Measurements from ENCODE around the gene MRPL24.

MRPL24 gene

DNA sequence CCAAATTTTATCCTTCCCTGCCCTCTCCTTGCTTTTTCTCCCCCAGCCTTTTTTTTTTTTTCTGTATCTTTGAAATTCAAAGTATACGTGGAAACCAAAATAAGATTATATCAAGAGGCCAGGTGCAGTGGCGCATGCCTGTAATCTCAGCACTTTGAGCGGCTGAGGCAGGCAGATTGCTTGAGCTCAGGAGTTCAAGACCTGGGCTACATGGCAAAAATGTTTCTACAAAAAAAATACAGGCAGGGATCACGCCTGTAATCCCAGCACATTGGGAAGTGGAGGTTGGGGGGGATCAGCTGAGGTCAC lies 19.9 kb upstream of the MRPL24 start:
- TF ChIP-seq FOXP2 (optimal IDR thresholded peaks at IDR 0.05; ENCODE audit: borderline replicate concordance, extremely low read depth, extremely low read length, insufficient read depth) (no peak), SIN3A (IDR thresholded peaks at IDR 0.05; ENCODE audit: borderline replicate concordance, insufficient read depth, low read length) (no peak), POLR2AphosphoS5 (IDR thresholded peaks at IDR 0.05; ENCODE audit: low read depth, low read length) (no peak), TAF1 (IDR thresholded peaks at IDR 0.05; ENCODE audit: borderline replicate concordance, insufficient read depth, low read length) (no peak)
- TF ChIP-seq, protein P1, sequence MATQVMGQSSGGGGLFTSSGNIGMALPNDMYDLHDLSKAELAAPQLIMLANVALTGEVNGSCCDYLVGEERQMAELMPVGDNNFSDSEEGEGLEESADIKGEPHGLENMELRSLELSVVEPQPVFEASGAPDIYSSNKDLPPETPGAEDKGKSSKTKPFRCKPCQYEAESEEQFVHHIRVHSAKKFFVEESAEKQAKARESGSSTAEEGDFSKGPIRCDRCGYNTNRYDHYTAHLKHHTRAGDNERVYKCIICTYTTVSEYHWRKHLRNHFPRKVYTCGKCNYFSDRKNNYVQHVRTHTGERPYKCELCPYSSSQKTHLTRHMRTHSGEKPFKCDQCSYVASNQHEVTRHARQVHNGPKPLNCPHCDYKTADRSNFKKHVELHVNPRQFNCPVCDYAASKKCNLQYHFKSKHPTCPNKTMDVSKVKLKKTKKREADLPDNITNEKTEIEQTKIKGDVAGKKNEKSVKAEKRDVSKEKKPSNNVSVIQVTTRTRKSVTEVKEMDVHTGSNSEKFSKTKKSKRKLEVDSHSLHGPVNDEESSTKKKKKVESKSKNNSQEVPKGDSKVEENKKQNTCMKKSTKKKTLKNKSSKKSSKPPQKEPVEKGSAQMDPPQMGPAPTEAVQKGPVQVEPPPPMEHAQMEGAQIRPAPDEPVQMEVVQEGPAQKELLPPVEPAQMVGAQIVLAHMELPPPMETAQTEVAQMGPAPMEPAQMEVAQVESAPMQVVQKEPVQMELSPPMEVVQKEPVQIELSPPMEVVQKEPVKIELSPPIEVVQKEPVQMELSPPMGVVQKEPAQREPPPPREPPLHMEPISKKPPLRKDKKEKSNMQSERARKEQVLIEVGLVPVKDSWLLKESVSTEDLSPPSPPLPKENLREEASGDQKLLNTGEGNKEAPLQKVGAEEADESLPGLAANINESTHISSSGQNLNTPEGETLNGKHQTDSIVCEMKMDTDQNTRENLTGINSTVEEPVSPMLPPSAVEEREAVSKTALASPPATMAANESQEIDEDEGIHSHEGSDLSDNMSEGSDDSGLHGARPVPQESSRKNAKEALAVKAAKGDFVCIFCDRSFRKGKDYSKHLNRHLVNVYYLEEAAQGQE (IDR thresholded peaks at IDR 0.05; ENCODE audit: insufficient read depth in 1 of 2, low read depth in 2 of 2, low read length in 2 of 2): no peak

DNA sequence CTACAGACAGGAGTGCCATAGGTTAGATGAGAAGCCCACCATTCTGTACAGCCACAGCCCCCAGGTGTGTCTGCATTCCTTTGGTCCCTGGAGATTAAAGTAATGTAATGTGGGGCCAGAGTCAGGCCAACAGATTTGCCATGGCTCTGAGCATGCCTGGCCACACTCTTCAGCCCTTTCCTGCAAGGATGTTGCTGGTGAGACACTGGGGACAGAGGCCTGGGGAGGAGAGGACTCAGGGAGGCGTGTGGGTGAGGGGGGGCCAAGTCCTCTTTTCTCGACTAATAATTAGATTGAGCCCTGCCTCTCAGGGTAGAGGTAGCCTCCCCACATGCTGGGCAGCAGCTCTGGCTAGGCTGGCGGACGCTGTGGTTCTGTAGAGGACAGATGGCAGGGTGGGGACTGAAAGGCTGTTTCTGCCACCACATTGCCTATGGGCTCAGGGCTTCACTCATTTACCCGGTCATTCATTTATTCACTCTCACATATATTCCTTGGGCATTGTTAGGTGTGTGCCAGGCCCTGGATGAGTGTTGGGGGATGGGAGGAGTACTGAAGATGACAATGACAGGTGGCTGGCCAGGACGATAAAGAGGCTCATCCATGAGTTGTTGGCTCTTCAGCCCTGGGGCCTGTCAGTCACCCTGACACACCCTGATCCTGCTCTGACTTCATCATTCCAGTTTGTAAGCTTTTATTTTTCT lies 19.4 kb upstream of the MRPL24 start:
- TF ChIP-seq FOXP2 (optimal IDR thresholded peaks at IDR 0.05; ENCODE audit: borderline replicate concordance, extremely low read depth, extremely low read length, insufficient read depth) (no peak), SIN3A (IDR thresholded peaks at IDR 0.05; ENCODE audit: borderline replicate concordance, insufficient read depth, low read length) (no peak), TAF1 (IDR thresholded peaks at IDR 0.05; ENCODE audit: borderline replicate concordance, insufficient read depth, low read length) (no peak), POLR2AphosphoS5 (IDR thresholded peaks at IDR 0.05; ENCODE audit: low read depth, low read length) (no peak)
- TF ChIP-seq, protein P1 (IDR thresholded peaks at IDR 0.05; ENCODE audit: insufficient read depth in 1 of 2, low read depth in 2 of 2, low read length in 2 of 2): no peak

DNA sequence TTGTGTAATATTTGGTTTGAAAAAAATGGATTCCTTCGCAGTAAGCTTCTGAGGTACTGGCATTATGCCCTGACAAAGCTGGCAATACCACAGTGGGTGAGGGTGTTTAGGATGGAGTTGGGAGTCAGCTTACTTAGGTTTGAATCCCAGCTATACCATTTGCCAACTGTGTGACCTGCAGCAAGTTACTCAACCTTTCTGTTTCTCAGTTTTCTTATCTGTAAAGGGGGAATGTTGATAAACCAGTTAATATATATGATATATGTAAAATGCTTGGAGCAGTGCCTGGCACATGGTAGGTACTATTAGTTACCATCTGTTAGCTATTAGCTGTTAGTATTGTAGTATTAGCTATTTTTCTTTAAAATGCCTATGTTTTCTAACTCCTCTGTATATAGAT lies 15.5 kb upstream of the MRPL24 start:
- no peak for TF ChIP-seq FOXP2 (optimal IDR thresholded peaks at IDR 0.05; ENCODE audit: borderline replicate concordance, extremely low read depth, extremely low read length, insufficient read depth)
- no peak for TF ChIP-seq POLR2AphosphoS5 (IDR thresholded peaks at IDR 0.05; ENCODE audit: low read depth, low read length)
- no peak for TF ChIP-seq TAF1 (IDR thresholded peaks at IDR 0.05; ENCODE audit: borderline replicate concordance, insufficient read depth, low read length)
- TF ChIP-seq SIN3A (IDR thresholded peaks at IDR 0.05; ENCODE audit: borderline replicate concordance, insufficient read depth, low read length): no peak
- TF ChIP-seq, protein P1 (IDR thresholded peaks at IDR 0.05; ENCODE audit: insufficient read depth in 1 of 2, low read depth in 2 of 2, low read length in 2 of 2): no peak

DNA sequence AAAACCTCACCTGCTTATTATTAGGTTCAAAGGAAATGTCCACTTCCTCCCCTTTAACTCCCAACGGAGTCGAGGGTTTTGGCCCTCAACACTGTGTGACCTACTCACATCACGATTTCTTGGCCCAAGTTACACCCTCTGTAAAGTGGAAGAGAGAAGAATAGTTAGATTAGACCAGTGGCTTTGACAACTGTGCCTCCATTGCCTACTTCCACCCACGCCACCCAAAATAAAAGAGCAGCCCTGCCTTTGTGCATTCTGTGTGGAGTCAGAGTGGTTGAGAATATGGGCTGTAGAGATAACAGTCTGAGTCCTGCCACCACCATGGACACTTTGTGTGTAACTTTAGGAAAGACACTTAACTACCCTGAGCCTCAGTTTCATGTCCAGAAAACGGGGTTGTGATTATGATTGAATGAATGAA lies 14.7 kb upstream of the MRPL24 start:
- no peak for TF ChIP-seq FOXP2 (optimal IDR thresholded peaks at IDR 0.05; ENCODE audit: borderline replicate concordance, extremely low read depth, extremely low read length, insufficient read depth)
- TF ChIP-seq POLR2AphosphoS5 (IDR thresholded peaks at IDR 0.05; ENCODE audit: low read depth, low read length): no peak
- TF ChIP-seq, protein P1 (IDR thresholded peaks at IDR 0.05; ENCODE audit: insufficient read depth in 1 of 2, low read depth in 2 of 2, low read length in 2 of 2): no peak
- no peak for TF ChIP-seq TAF1 (IDR thresholded peaks at IDR 0.05; ENCODE audit: borderline replicate concordance, insufficient read depth, low read length)
- no peak for TF ChIP-seq SIN3A (IDR thresholded peaks at IDR 0.05; ENCODE audit: borderline replicate concordance, insufficient read depth, low read length)
